ENCODE measurements around the gene PAF1.

The PAF1 gene

DNA sequence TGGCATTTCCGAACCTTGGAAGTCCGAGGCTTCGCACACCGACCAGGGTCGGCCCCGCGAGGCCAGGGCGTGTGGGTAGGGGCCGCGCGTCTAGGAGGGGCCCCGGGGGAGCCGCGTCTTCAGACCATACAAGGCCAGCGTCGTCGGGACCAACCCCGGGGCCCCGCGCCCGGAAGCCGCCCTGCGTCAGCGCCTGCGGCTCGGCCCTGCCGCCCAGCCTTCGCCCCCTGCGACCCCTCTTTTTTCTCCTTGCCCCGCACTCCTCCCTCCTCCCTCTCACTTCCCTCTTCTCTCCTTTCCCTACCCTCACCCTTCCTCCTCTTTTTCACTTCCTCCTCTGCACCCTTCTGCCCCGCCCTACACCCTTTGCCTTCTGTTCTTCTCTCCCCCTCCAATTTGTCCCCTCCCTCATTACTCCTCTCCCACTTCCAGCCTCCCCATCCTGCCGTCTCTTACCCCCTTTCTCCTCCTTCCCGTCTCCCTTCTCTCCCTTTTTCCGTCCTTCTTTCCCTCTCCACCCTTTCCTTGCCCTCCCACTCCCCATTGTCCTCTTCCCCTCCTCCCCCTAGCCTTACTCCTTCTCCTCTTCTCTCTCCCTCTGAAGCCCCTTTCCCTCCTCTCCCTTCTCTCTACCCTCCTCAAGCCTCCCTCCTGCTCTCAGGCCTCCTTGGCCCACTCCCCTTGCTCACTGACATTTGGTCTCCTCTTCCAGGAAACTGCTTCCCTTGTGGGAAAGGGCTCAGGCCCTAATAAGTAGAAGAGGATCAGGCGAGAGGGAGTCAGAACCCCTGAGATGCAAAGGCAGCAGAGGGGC, 19.3 kb upstream of the PAF1 start:
- 2% methylated on average over 35 of the region's 35 CpGs for WGBS
- H3K27ac ChIP-seq (ENCODE audit: low read depth, low read length): peak overlapping the region; percentile 97
- H3K4me1 ChIP-seq (ENCODE audit: insufficient read depth, low read length): peaks cover 36% of the 10 kb centered on the region
- H3K4me3 ChIP-seq (ENCODE audit: low read length): peak overlapping the region; percentile 87
- H3K36me3 ChIP-seq (ENCODE audit: insufficient read depth, low read length): no peaks in the 10 kb centered on the region
- H3K9me3 ChIP-seq (ENCODE audit: insufficient read depth, low read depth, low read length): no peaks in the 10 kb centered on the region
- H3K27me3 ChIP-seq (ENCODE audit: insufficient read depth, low read length): no peaks in the 10 kb centered on the region
- peak overlapping the region; percentile 90 for H3K9ac ChIP-seq (ENCODE audit: low read depth, low read length)

DNA sequence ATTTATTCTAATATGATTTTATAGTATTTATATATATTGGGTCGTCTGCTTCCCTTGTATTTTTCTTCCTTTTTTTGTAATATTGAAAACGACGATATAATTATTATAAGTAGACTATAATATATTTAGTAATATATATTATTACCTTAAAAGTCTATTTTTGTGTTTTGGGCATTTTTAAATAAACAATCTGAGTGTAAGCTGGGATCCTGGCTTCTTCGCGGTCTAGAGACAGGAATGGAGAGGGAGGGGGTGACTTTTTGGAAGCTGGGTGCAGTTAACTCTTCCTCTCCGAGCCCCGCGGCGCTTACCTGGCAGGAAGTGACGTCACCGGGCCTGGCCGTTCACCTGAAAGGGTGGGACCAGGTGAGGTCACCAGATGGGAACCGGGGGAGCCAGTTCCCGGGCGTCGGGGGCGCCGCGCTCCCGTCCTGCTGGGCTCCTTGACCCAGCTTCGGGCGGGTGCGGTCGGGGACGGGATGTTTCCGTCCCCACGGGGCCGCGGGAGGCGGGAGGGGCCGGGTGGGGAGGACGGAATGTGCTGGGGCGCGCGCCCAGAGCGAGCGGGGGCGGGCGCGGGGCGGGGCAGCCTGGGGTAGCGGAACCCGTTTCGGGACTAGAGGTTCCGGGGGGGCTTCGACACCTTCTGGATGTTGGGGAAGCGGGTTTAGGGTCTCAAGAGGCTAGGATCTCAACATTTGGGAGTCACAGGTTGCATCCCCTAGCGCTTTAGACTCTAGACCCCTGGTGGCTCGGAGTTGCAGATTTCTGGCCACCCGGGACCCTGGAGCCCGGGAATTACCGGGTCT, 18.5 kb upstream of the PAF1 start:
- H3K27me3 ChIP-seq (ENCODE audit: insufficient read depth, low read length): no peaks in the 10 kb centered on the region
- peak overlapping the region; percentile 97 for H3K27ac ChIP-seq (ENCODE audit: low read depth, low read length)
- peak overlapping the region; percentile 90 for H3K9ac ChIP-seq (ENCODE audit: low read depth, low read length)
- no peaks in the 10 kb centered on the region for H3K36me3 ChIP-seq (ENCODE audit: insufficient read depth, low read length)
- H3K4me1 ChIP-seq (ENCODE audit: insufficient read depth, low read length): peaks cover 35% of the 10 kb centered on the region
- under 1% methylated on average over 49 of the region's 52 CpGs for WGBS
- peak overlapping the region; percentile 87 for H3K4me3 ChIP-seq (ENCODE audit: low read length)
- H3K9me3 ChIP-seq (ENCODE audit: insufficient read depth, low read depth, low read length): no peaks in the 10 kb centered on the region

DNA sequence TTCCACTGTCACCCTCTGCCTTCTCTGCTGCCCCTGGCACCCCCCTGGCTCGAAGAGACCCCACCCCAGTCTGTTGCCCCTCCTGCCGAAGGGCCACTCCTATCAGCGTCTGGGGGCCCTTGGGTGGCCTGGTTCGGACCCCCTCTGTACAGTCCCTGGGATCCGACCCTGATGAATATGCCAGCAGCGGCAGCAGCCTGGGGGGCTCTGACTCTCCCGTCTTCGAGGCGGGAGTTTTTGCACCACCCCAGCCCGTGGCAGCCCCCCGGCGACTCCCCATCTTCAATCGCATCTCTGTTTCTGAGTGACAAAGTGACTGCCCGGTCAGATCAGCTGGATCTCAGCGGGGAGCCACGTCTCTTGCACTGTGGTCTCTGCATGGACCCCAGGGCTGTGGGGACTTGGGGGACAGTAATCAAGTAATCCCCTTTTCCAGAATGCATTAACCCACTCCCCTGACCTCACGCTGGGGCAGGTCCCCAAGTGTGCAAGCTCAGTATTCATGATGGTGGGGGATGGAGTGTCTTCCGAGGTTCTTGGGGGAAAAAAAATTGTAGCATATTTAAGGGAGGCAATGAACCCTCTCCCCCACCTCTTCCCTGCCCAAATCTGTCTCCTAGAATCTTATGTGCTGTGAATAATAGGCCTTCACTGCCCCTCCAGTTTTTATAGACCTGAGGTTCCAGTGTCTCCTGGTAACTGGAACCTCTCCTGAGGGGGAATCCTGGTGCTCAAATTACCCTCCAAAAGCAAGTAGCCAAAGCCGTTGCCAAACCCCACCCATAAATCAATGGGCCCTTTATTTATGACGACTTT, 17.7 kb upstream of the PAF1 start:
- Histone ChIP-seq H3K27ac (ENCODE audit: low read depth, low read length) (peak overlapping the region; percentile 48; the same call in 1 of the 2 replicates), H3K36me3 (ENCODE audit: insufficient read depth, low read length) (no peaks in the 10 kb centered on the region), H3K9ac (ENCODE audit: low read depth, low read length) (no peak overlapping the region), H3K27me3 (ENCODE audit: insufficient read depth, low read length) (no peaks in the 10 kb centered on the region), H3K4me3 (ENCODE audit: low read length) (peak overlapping the region; percentile 87), H3K9me3 (ENCODE audit: insufficient read depth, low read depth, low read length) (no peaks in the 10 kb centered on the region), H3K4me1 (ENCODE audit: insufficient read depth, low read length) (peaks cover 33% of the 10 kb centered on the region)
- 86% methylated on average over 16 of the region's 20 CpGs for WGBS

DNA sequence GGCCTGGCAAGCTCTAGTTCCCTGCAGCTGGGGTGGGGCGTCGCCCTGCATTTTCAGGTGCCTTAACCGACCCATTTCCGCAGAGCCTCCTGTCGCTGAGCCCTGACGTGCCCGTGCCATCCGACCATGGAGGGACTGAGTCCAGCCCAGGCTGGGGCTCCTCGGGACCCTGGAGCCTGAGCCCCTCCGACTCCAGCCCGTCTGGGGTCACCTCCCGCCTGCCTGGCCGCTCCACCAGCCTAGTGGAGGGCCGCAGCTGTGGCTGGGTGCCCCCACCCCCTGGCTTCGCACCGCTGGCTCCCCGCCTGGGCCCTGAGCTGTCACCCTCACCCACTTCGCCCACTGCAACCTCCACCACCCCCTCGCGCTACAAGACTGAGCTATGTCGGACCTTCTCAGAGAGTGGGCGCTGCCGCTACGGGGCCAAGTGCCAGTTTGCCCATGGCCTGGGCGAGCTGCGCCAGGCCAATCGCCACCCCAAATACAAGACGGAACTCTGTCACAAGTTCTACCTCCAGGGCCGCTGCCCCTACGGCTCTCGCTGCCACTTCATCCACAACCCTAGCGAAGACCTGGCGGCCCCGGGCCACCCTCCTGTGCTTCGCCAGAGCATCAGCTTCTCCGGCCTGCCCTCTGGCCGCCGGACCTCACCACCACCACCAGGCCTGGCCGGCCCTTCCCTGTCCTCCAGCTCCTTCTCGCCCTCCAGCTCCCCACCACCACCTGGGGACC, 16.9 kb upstream of the PAF1 start:
- no peaks in the 10 kb centered on the region for H3K36me3 ChIP-seq (ENCODE audit: insufficient read depth, low read length)
- peaks cover 33% of the 10 kb centered on the region for H3K4me1 ChIP-seq (ENCODE audit: insufficient read depth, low read length)
- H3K4me3 ChIP-seq (ENCODE audit: low read length): peak overlapping the region; percentile 97
- 73% methylated on average over 40 of the region's 40 CpGs for WGBS
- no peaks in the 10 kb centered on the region for H3K9me3 ChIP-seq (ENCODE audit: insufficient read depth, low read depth, low read length)
- H3K27me3 ChIP-seq (ENCODE audit: insufficient read depth, low read length): no peaks in the 10 kb centered on the region
- no peak overlapping the region; the same call in 1 of the 2 replicates for H3K27ac ChIP-seq (ENCODE audit: low read depth, low read length)
- H3K9ac ChIP-seq (ENCODE audit: low read depth, low read length): no peak overlapping the region

DNA sequence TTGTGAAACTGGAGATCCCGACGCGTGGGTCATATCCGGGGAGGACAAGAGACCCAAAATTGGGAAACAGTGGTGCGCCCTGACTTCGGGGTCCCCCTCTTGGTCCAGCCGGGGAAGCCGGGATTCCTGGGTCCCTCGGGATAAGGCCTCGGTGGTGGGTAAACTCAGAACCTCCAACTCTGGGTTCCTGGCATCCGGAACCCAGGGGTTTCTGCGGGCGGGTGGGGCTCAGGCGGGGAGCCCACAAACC, 16.4 kb upstream of the PAF1 start:
- Histone ChIP-seq H3K4me1 (ENCODE audit: insufficient read depth, low read length) (peaks cover 33% of the 10 kb centered on the region), H3K27me3 (ENCODE audit: insufficient read depth, low read length) (no peaks in the 10 kb centered on the region), H3K27ac (ENCODE audit: low read depth, low read length) (0 out of 2 replicates have a peak overlapping the region, but pooled peaks have one; percentile 83), H3K9me3 (ENCODE audit: insufficient read depth, low read depth, low read length) (no peaks in the 10 kb centered on the region), H3K4me3 (ENCODE audit: low read length) (peak overlapping the region; percentile 97), H3K9ac (ENCODE audit: low read depth, low read length) (peak overlapping the region; percentile 81), H3K36me3 (ENCODE audit: insufficient read depth, low read length) (no peaks in the 10 kb centered on the region)
- 21% methylated on average over 14 of the region's 14 CpGs for WGBS

DNA sequence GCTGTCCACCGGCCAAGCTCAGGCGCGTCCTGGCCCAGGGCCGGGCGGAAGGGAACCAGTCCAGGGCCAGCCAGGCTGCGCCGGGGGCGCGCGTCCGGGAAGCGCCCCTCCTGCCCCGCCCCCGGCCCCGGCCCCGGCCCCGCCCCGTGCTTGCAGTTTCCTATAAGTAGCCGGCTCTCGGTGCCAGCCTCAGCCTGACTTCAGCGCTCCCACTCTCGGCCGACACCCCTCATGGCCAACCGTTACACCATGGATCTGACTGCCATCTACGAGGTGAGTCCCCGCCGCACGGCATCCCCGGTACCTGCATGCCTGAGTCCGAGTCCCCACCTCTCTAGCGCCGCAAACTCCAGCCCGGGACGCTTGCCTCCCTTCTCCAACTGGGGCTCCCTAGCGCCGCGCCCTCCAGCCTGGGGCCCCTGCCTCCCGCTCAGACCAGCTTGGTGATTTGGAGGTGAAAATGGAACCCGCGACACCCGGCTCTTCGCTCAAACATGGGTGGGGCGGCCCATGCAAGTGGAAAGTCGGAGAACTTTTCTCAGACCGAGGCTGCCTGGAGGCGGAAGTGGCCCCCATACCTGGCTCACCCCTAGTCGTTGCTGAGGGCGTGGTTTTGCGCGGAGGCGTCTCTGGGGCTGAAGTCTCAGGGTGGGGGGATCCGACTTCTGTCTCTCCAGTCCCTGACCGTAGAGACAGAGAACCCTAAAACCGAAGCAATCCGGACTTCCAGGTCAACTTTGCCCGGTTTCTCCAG, 15.9 kb upstream of the PAF1 start, which contains the start of gene ZFP36:
Gene ZFP36, plus strand, starts transcription at position 192 of the 754 bp plus-strand sequence. Its CDS starts 58 bp downstream, at position 250.
- Histone ChIP-seq H3K4me1 (ENCODE audit: insufficient read depth, low read length) (peaks cover 38% of the 10 kb centered on the region), H3K9me3 (ENCODE audit: insufficient read depth, low read depth, low read length) (no peaks in the 10 kb centered on the region), H3K9ac (ENCODE audit: low read depth, low read length) (peak within 1 kb of the TSS; percentile 81), H3K27me3 (ENCODE audit: insufficient read depth, low read length) (no peaks in the 10 kb centered on the region), H3K27ac (ENCODE audit: low read depth, low read length) (peak within 1 kb of the TSS; percentile 83; the same call in 1 of the 2 replicates), H3K4me3 (ENCODE audit: low read length) (peak within 1 kb of the TSS; percentile 97), H3K36me3 (ENCODE audit: insufficient read depth, low read length) (no peaks in the 10 kb centered on the region)
- WGBS: under 1% methylated on average over 56 of the region's 56 CpGs

DNA sequence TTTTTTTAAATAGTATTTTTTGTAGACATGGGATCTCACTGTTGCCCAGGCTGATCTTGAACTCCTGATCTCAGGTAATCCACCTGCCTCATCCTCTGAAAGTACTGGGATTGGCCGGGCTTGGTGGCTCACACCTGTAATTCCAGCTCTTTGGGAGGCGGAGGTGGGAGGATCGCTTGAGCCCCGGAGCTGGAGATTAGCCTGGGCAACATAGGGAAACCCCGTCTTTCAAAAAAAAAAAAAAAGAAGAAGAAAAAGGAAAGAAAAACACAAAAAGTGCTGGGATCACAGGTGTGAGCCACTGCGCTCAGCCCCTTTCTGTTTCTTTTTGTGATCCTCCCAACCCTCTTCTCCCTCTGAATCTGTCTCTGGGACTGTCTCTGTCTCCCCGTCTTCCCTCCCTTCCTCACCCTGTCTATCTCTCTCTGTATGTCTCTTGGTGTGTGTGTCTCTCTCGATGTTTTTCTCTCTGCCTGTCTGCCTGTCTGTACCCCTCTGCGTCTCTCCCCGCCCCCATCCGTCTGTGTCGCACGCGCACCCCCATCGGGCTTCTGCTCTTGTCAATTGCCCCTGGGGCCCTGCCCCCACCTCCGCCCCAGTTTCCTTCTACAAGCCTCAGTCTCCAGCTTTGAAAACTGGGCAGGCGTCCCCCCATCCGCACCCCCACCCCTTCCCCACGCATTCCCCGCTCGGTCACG, 15.2 kb upstream of the PAF1 start:
- H3K36me3 ChIP-seq (ENCODE audit: insufficient read depth, low read length): no peaks in the 10 kb centered on the region
- peak overlapping the region; percentile 97 for H3K4me3 ChIP-seq (ENCODE audit: low read length)
- no peak overlapping the region for H3K9ac ChIP-seq (ENCODE audit: low read depth, low read length)
- H3K27ac ChIP-seq (ENCODE audit: low read depth, low read length): peak overlapping the region; percentile 41; the same call in 1 of the 2 replicates
- peaks cover 37% of the 10 kb centered on the region for H3K4me1 ChIP-seq (ENCODE audit: insufficient read depth, low read length)
- no peaks in the 10 kb centered on the region for H3K9me3 ChIP-seq (ENCODE audit: insufficient read depth, low read depth, low read length)
- 18% methylated on average over 21 of the region's 22 CpGs for WGBS
- H3K27me3 ChIP-seq (ENCODE audit: insufficient read depth, low read length): no peaks in the 10 kb centered on the region

DNA sequence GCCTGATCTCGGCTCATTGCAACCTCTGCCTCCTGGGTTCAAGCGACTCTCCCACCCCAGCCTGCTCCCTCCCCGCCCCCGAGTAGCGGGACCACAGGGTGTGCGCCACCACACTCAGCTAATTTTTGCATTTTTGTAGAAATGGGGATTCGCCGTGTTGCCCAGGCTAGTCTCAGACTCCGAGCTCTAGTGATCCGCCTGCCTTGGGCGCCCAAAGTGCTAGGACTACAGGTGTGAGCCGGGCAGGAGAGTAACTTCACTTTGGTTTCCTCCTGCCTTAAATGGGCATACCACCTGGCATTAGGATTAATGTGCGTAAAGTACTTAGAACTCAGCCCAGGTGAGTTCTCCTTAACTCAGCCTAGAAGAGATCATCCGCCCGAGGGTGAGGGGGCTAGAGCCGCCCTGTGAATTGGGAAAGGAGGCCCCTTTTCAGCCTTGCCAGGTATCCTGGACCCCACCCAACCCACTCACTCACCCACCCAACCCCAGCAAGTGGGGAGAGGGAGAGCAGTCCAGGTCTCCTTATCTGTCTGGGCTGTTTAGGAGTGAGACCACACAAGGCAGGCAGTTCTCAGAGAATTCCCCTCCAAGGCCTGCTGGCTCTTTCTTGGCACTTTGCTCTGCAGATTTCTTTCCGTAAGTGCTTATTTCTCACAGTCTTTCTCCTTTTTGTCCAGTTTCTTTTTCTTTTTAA, 14.5 kb upstream of the PAF1 start:
- H3K27me3 ChIP-seq (ENCODE audit: insufficient read depth, low read length): no peaks in the 10 kb centered on the region
- peak overlapping the region; percentile 97; the same call in 1 of the 2 replicates for H3K4me3 ChIP-seq (ENCODE audit: low read length)
- H3K36me3 ChIP-seq (ENCODE audit: insufficient read depth, low read length): no peaks in the 10 kb centered on the region
- H3K4me1 ChIP-seq (ENCODE audit: insufficient read depth, low read length): peaks cover 30% of the 10 kb centered on the region
- no peak overlapping the region for H3K9ac ChIP-seq (ENCODE audit: low read depth, low read length)
- no peaks in the 10 kb centered on the region for H3K9me3 ChIP-seq (ENCODE audit: insufficient read depth, low read depth, low read length)
- WGBS: 90% methylated on average over 16 of the region's 17 CpGs
- peak overlapping the region; percentile 38; the same call in 1 of the 2 replicates for H3K27ac ChIP-seq (ENCODE audit: low read depth, low read length)

Data from HUES64 (cell line).